HG03354 (cell line): ENCODE results near the gene MAP1LC3B.
"Not testable (repeated sequence)": the region's sequence is repeated elsewhere in the genome, so short reads cannot be mapped to it uniquely, and the experiment has no call there.

Experiments used
- ATAC-seq: cut with Tn5 transposase; IDR thresholded peaks from one replicate; pipeline ENCODE4 v1.9.1; 2021; ENCODE audit warnings: mild to moderate bottlenecking; ENCODE audit not compliant: unreplicated experiment, poor library complexity, severe bottlenecking

Gene MAP1LC3B

DNA sequence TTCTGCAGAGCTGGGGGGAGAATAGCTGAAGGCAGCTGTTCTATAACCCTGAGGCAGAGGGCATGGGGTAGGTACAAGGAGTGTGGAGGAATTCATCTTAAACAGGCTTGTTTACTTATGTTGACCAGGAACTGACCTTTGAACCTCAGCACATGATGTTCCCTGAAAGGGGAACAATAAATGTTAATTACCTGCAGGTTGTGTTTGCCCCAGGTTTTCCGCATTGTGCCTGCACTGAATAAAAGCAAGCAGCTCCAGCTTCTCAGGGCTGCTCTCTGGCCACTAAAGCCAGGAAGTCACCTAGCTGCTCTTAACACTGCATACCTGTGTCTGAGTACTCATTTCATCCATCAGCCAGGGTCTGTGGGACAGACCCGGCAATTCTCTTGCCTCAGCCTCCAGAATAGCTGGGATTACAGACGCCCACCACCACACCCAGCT is 12.8 kb upstream of the MAP1LC3B start:
- ATAC-seq = not testable (repeated sequence)

- ATAC-seq = no peak
Measured at GRCh38 chr16:87380403-87380802, 11.7 kb upstream of the MAP1LC3B start.

DNA sequence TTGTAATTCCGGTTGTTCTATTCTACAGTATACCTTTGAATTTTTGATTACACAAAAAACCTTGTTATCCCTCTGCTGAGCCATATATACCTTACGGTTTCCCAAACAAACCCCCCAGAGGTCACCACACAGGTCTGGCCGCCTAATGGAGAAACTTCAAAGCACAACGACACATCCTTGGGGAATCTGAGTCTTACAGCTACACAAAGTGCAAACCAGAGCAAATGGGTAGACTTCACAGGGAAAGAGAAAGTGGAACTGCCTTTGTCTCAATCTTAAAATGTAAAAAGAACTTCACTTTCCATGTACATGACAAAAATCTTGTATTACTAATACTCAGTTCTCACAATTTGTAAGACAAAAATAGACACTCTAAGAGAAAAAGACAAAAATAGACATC is 11.3 kb upstream of the MAP1LC3B start:
- ATAC-seq = no peak

- no peak for ATAC-seq
Measured at GRCh38 chr16:87382023-87382785, 9.9 kb upstream of the MAP1LC3B start.

DNA sequence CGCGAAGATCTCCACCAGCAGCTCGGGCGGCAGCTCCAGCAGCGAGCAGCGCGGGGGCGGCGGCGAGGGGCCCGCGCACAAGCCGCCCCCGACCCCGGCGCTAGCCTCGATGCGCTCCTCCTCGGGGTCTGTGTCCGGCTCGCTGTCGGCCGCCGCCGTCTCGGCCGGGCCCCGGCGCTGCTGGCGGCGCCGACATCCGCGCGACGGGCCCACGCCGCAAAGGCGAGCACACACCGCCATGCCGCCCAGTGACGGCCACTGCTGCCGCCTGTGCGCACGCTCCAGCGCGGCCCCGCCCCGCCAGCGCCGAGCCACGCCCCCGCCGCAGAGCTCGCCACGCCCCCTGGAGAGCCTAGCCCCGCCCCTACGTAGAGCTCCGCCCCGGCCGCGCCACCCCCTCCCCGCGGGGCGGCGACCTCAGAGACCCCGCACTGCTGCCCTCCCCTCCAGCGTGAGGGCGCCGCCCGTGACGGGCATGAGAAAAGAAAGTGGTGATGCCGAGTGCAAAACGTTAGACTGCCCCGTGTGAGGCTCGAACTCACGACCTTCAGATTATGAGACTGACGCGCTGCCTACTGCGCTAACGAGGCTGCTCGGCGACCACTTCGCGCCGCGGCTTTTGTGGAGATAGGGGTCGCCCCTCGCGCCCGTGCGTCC is 8.5 kb upstream of the MAP1LC3B start, which contains the start of gene FBXO31:
Gene FBXO31, minus strand, starts transcription at position 272 of the 657 bp plus-strand sequence. Its CDS starts 32 bp downstream, at position 240.
- ATAC-seq = peak; percentile 51

DNA sequence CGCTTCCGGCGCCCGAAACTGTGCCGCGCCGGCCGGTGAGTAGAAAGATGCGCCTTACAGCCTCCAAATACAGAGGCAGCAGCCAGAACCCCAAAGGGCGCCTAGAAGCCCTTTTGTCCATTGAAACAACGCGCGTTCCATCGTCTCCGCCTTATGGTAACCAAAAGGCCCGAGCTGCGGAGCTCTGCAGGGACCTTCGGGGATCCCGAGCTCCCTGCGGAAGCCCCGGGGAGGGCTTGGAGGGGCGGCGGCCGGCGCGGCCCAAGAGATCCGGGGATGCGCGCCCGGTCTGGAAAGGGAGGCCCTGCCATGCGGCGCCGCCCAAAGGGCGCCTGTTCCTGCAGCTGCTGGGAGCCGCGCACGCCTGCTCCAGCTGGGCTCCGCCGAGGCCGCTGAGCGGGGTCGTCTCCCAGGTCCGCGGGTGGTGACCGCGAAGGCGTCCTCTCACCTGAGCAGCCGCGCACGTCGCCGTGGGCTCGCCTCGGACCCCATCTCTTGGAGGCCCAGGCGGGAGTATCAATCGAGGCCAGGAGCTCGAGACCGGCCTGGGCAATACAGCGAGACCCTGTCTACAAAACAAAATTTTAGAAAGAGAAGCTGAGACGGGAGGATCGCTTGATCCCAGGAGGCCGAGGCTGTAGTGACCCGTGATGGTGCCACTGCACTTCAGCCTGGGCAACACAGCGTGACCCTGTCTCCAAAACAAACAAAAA is 7.8 kb upstream of the MAP1LC3B start:
- ATAC-seq = peak; percentile 11

- not testable (repeated sequence) for ATAC-seq
Measured at GRCh38 chr16:87384875-87385167, 7.3 kb upstream of the MAP1LC3B start.

- ATAC-seq = peak; percentile 63
Measured at GRCh38 chr16:87387942-87388817, 4.0 kb upstream of the MAP1LC3B start.

GRCh38 chr16:87388818-87389134 is 3.4 kb upstream of the MAP1LC3B start:
- no peak for ATAC-seq

- no peak for ATAC-seq
Measured at GRCh38 chr16:87389245-87389644, 2.9 kb upstream of the MAP1LC3B start.

DNA sequence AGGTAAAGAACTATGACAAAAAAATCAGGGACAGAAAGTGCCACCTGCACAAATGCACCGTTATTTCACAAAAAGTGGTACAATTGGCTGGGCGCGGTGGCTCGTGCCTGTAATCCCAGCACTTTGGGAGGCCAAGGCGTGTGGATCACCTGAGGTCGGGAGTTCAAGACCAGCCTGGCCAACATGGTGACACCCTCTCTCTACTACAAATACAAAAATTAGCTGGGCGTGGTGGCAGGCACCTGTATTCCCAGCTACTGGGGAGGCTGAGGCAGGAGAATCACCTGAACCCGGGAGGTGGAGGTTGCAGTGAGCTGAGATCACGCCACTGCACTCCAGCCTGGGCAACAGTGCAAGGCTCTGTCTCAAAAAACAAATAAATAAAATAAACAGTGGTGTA is 2.2 kb upstream of the MAP1LC3B start:
- ATAC-seq = not testable (repeated sequence)

DNA sequence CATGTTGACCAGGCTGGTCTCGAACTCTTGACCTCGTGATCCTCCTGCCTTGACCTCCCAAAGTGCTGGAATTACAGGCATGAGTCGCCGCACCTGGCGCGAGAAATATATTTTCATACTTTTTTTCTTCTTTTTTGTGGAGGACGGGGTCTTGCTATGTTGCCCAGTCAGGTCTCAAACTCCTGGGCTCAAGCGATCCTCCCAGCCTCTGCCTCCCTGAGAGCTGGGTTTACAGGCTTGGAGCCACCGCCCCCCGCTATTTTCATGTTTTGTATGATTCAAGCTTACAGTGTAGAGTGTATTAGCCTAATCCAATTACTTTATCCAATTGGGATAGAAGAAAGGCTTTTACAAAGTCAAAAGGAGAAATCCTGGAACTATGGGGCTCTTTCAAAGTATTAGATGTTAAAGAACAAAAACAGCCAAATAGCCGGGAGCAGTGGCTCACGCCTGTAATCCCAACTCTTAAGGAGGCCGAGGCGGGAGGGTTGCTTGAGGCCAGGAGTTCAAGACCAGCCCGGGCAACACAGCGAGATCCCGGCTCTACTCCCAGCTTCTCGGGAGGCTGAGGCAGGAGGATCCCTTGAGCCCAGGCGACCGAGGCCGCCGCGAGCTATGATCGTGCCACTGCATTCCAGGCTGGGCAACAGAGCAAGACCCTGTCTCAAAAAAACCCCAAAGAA is 1.4 kb upstream of the MAP1LC3B start:
- no peak for ATAC-seq

GRCh38 chr16:87391324-87391949 is 699 bp upstream of the MAP1LC3B start:
- no peak for ATAC-seq

GRCh38 chr16:87392821-87393679 is 914 bp downstream of the MAP1LC3B start:
- no peak for ATAC-seq

DNA sequence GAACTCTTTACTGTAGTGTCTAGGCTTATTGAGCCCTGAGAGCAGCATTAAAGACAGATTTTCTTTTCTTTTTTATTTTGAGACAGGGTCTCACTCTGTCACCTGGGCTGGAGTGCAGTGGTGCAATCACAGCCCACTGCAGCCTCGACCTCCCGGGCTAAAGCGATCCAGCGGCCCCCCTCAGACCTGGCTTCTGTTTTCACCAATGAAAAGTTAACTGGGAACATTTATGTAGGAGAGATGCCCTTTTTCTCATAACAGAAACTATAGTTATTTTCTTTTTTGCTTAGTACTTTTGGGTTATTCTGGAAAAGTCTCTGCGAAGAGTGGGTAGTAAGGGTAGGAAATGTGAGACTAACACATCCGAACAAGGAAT is 1.5 kb downstream of the MAP1LC3B start:
- ATAC-seq = no peak

- ATAC-seq = no peak
Measured at GRCh38 chr16:87395181-87395842, 3.2 kb downstream of the MAP1LC3B start.

GRCh38 chr16:87404764-87405625 is 12.9 kb downstream of the MAP1LC3B start:
- no peak for ATAC-seq
